Heart left ventricle (tissue), 13 donors: ENCODE measurements around the gene EFNB1.

ENCODE experiments used
- POLR2A ChIP-seq, 2 donors: fragments of 450-650 bp; IDR thresholded peaks; one replicate each; pipeline ENCODE4 v1.6.1; 2017; ENCODE audit warnings: antibody characterized with exemption in 2 of 2, mild to moderate bottlenecking in 2 of 2, moderate library complexity in 2 of 2
- TF ChIP-seq, protein P1 (sequence below), 12 donors: fragments of 200-600 bp; sonication (generic) in 4 of 12; IDR thresholded peaks; one replicate each; pipeline versions ENCODE4 v1.5.0 to v1.8.0; 2018 to 2022; ENCODE audit warnings: antibody characterized with exemption in 12 of 12, mild to moderate bottlenecking in 5 of 12
- donor health status: ischemic (EF 13 %, LVEDD 7.1; RV severe dilation, severe dysfunction).
- donor health status: DM: no; HTN: yes; CAD: no.
- donor health status: DM: no; HTN: no; CAD: no.
- donor health status: ischemic (EF 25% LVEDD 6.9; RV normal size, moderate dysfunction).
- donor health status: ischemic (EF 25% LVEDD 5.7; RV mildly dilated, moderate dysfunction).
- donor health status: ischemic (EF 35%, LVEDD 5.7; RV mildly dilated, moderate dysfunction).
- donor health status: nonischemic (EF 11% LVEDD 7.7; RV severe dilation, severe dysfunction).
- donor health status: DM: yes; HTN: yes; CAD: no.
- donor health status: PGD.
- donor health status: ischemic (EF 29% LVEDD 5.4; RV normal size, mild dysfunction).
- donor health status: nonischemic (EF 23%, LVEDD 6.1; RV moderate dilation, normal function).

DNA sequence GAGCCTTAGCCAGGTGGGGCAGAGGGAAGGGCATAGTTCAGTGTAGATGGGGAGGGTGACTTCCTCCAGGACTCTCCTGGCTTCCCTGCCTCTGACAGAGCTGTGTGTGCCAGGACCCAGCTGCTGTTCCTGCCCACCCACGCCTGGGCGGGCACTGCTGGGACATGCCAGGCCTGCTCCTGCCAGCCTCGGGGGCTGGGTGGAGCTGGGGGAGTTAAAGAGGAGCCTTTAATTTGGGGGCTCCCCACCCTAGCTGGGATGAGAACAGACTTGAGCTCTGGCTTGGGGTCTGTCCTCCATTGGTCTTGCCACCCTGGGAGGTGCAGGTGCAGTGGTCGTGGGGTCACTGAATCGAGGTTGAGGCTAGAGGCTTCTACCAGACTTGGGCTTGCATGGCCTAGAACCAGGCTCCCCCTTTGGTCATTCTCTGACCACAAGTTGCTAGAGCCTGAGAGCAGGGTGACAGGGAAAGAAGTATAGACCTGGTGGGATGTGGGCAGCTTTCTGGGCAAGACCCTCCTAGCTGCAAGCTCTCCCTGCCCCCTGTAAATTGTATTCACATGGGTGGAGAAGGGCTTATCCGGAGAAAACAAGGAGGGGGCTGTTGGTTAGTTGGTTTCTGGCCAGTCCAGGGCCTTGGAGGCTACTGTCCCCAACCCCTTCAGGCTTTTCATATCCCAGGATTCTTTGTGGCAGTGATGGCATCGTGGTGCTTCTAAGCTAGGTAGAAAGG is 5.7 kb downstream of the EFNB1 start:
- TF ChIP-seq, protein P1, sequence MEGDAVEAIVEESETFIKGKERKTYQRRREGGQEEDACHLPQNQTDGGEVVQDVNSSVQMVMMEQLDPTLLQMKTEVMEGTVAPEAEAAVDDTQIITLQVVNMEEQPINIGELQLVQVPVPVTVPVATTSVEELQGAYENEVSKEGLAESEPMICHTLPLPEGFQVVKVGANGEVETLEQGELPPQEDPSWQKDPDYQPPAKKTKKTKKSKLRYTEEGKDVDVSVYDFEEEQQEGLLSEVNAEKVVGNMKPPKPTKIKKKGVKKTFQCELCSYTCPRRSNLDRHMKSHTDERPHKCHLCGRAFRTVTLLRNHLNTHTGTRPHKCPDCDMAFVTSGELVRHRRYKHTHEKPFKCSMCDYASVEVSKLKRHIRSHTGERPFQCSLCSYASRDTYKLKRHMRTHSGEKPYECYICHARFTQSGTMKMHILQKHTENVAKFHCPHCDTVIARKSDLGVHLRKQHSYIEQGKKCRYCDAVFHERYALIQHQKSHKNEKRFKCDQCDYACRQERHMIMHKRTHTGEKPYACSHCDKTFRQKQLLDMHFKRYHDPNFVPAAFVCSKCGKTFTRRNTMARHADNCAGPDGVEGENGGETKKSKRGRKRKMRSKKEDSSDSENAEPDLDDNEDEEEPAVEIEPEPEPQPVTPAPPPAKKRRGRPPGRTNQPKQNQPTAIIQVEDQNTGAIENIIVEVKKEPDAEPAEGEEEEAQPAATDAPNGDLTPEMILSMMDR (IDR thresholded peaks at IDR 0.05): no peak
- TF ChIP-seq POLR2A (IDR thresholded peaks at IDR 0.05): no peak
